ENCODE measurements around the gene HDAC2. TPM values are rescaled to one million over a fixed set of nuclear protein-coding genes. Genes with fewer than 3 reads are reported as not detected.

HDAC2 gene
- total RNA-seq, 2 experiments from 2014 or later: 29.9 to 40.8 TPM

DNA sequence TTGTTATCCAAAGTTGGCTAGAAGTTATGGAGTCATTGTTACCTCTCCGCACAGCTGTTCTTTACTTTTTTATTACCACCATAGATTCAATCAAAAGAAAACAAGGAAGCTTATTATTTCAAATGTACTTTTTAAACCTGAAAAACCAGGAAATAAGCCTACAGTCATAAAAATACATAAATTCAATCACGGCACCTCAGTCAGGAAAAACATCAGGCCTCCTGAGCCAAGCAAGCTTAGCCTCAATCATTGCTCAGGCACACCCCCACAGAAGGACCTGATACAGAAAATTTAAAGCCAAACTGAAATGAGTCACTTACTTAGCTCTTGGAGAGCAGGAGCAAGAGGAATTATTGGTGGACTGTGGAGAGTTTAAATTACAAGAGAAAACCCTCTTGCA is 69.5 kb downstream of the HDAC2 start:
- intact Hi-C loops (cut with DNase I, micrococcal nuclease): no loop called here
- Mint-ChIP-seq H3K27me3 (peaks cover 3% of the 10 kb centered on the region), H3K36me3 (ENCODE audit: low read depth) (no peaks in the 10 kb centered on the region), H3K4me1 (ENCODE audit: low read depth) (no peaks in the 10 kb centered on the region), H3K27ac (no peak overlapping the region), H3K9me3 (no peaks in the 10 kb centered on the region), H3K4me3 (no peak overlapping the region)
- TF ChIP-seq, protein P1, sequence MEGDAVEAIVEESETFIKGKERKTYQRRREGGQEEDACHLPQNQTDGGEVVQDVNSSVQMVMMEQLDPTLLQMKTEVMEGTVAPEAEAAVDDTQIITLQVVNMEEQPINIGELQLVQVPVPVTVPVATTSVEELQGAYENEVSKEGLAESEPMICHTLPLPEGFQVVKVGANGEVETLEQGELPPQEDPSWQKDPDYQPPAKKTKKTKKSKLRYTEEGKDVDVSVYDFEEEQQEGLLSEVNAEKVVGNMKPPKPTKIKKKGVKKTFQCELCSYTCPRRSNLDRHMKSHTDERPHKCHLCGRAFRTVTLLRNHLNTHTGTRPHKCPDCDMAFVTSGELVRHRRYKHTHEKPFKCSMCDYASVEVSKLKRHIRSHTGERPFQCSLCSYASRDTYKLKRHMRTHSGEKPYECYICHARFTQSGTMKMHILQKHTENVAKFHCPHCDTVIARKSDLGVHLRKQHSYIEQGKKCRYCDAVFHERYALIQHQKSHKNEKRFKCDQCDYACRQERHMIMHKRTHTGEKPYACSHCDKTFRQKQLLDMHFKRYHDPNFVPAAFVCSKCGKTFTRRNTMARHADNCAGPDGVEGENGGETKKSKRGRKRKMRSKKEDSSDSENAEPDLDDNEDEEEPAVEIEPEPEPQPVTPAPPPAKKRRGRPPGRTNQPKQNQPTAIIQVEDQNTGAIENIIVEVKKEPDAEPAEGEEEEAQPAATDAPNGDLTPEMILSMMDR (IDR thresholded peaks at IDR 0.05): no peak
- ATAC-seq (ENCODE audit: poor library complexity) (no peak), DNase-seq (no peak)
- CTCF ChIA-PET: no interaction called here
- Histone ChIP-seq H3K4me3 (ENCODE audit: low read length) (no peak overlapping the region), H3K27me3 (ENCODE audit: control insufficient read depth in 1 of 2, insufficient read depth in 2 of 2, low read length in 2 of 2) (no peaks in the 10 kb centered on the region), H3K9me3 (ENCODE audit: control insufficient read depth in 1 of 2, insufficient read depth in 1 of 2, low read length in 2 of 2) (no peaks in the 10 kb centered on the region), H3K36me3 (ENCODE audit: insufficient read depth, low read length) (no peaks in the 10 kb centered on the region), H3K27ac (ENCODE audit: low read depth in 1 of 2, low read length in 2 of 2) (no peak overlapping the region), H3K4me1 (ENCODE audit: insufficient read depth, low read length) (no peaks in the 10 kb centered on the region)
- POLR2A ChIA-PET: no interaction called here

DNA sequence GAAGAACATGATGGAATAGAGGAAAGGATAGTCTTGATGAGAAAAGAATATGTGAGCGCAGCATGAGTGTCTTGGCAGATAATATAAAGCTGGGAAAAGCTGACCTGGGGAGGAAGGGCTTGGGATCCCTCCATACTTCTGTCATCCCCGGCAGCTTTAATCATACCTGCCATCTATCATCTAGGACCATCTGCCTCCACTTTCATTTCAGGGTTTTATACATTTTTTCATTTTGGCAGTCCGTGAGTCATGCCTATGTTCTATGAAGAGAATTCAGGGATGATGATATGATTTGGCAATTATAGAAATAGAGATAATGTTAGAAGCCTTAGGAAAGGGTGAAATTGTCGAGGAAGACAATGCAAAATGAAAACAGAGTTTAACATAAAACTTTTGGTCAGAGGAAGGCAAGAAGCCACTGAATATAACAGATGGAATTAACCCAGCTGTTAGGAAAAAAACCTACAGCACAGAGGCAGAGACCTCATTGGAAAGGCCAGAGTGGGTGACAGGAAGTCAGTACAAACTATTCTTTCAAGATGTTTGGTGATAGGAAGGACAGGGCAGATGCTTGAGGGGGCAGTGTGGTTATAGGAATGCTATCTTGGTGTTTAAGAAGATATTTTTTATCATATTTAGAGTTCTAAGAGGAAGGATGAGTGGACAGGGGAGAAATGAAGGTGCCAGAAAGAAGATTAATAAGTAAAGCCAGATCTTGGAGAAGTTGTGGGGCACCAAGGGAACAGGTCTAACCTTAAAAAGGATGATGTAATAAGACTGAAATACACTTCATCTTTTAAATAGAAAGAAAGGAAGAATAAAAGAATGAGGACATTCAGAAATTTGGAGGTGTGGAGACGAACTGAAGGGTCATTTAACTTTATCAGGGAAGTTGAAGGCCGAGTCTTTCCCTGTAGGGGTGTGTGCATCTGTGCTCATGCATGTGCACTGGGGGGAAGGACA is 76.0 kb downstream of the HDAC2 start:
- Histone ChIP-seq H3K27me3 (ENCODE audit: control insufficient read depth in 1 of 2, insufficient read depth in 2 of 2, low read length in 2 of 2) (peaks cover 0 to 2% of the 10 kb centered on the region in 2 experiments), H3K36me3 (ENCODE audit: insufficient read depth, low read length) (no peaks in the 10 kb centered on the region), H3K27ac (ENCODE audit: low read depth in 1 of 2, low read length in 2 of 2) (no peak overlapping the region), H3K4me1 (ENCODE audit: insufficient read depth, low read length) (no peaks in the 10 kb centered on the region), H3K4me3 (ENCODE audit: low read length) (no peak overlapping the region), H3K9me3 (ENCODE audit: control insufficient read depth in 1 of 2, insufficient read depth in 1 of 2, low read length in 2 of 2) (no peaks in the 10 kb centered on the region)
- no peak for ATAC-seq (ENCODE audit: poor library complexity)
- no peak overlapping the region for H3K27ac Mint-ChIP-seq
- no peaks in the 10 kb centered on the region for H3K36me3 Mint-ChIP-seq (ENCODE audit: low read depth)
- peaks cover 6% of the 10 kb centered on the region for H3K27me3 Mint-ChIP-seq
- TF ChIP-seq, protein P1 (IDR thresholded peaks at IDR 0.05): no peak
- H3K4me3 Mint-ChIP-seq: no peak overlapping the region
- H3K9me3 Mint-ChIP-seq: no peaks in the 10 kb centered on the region
- intact Hi-C loops (cut with DNase I, micrococcal nuclease): no loop called here
- H3K4me1 Mint-ChIP-seq (ENCODE audit: low read depth): no peaks in the 10 kb centered on the region
- CTCF ChIA-PET: no interaction called here
- no peak for DNase-seq
- POLR2A ChIA-PET: no interaction called here

DNA sequence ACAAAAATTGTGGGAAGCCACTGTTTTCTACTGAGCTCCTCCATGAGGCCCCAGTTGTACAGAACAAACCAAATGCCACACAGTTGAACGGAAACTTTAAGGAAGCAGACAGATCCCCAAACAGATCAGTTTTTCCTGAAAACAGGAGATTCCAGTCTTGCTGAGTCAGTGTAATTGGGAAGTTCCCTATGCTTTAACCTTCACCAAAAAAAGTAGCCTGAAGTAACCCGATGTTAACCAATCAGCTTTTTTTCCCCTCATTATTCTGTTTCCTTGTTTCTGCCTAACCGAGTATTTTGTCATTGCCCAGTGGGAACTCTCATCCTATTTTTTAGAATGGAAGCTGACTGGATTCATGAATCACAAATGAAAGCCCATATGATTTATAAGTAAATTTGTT is 77.1 kb downstream of the HDAC2 start:
- intact Hi-C loops (cut with DNase I, micrococcal nuclease): no loop called here
- no peaks in the 10 kb centered on the region for H3K9me3 Mint-ChIP-seq

More for the DNA sequence above, 77.1 kb downstream of the HDAC2 start:
- Histone ChIP-seq H3K27ac (ENCODE audit: low read depth in 1 of 2, low read length in 2 of 2) (no peak overlapping the region), H3K4me3 (ENCODE audit: low read length) (no peak overlapping the region), H3K9me3 (ENCODE audit: control insufficient read depth in 1 of 2, insufficient read depth in 1 of 2, low read length in 2 of 2) (no peaks in the 10 kb centered on the region), H3K4me1 (ENCODE audit: insufficient read depth, low read length) (no peaks in the 10 kb centered on the region), H3K27me3 (ENCODE audit: control insufficient read depth in 1 of 2, insufficient read depth in 2 of 2, low read length in 2 of 2) (peaks cover 0 to 2% of the 10 kb centered on the region in 2 experiments), H3K36me3 (ENCODE audit: insufficient read depth, low read length) (no peaks in the 10 kb centered on the region)
- H3K27ac Mint-ChIP-seq: no peak overlapping the region
- H3K4me1 Mint-ChIP-seq (ENCODE audit: low read depth): no peaks in the 10 kb centered on the region
- DNase-seq (no peak), ATAC-seq (ENCODE audit: poor library complexity) (no peak)
- H3K36me3 Mint-ChIP-seq (ENCODE audit: low read depth): no peaks in the 10 kb centered on the region
- TF ChIP-seq, protein P1 (IDR thresholded peaks at IDR 0.05): no peak
- no peak overlapping the region for H3K4me3 Mint-ChIP-seq
- peaks cover 7% of the 10 kb centered on the region for H3K27me3 Mint-ChIP-seq
- ChIA-PET POLR2A (no interaction called here), CTCF (no interaction called here)

Measured in CD4-positive, alpha-beta T cell (primary cell).